ENCODE results near the gene CADM2. TPM values are rescaled to one million over a fixed set of nuclear protein-coding genes. Genes with fewer than 3 reads are reported as not detected.

CADM2 gene
- total and polyA plus RNA-seq, 2 donors (not counting 3 experiments of a cell fraction or from before 2014, with no cell fraction given): not detected

DNA sequence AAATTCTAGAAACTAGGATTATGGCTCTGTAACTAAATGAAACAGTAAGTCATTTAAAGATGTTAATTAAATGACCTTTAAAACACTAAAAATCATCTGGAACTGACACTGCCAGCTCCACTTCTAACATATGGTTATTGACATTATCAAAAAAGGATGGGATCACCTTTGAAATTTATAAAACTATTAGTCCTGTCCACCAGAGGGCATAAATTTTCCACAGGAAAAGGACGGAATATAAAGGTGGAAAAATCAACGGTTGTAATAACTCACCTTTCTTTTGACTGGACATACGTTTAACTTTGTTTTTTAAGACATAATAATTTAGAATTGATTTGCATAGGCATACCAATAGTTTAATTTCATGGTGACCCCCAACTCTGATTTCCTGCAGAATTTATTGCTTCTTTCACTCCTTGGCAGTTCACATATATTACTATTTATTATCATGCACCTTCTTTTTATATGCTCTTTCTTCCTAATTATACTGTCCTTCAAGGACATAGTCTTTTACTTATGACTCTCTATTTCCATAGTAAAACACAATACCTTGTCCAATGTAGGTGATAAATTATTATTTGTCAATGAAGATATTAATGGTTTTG lies 345.7 kb downstream of the CADM2 start:
- POLR2A ChIA-PET: no interaction called here
- BruUV-seq (replicated peaks): no TSS peak
- dilution Hi-C loops (cut with MboI; ENCODE audit: extremely low pct_ligation_motif_present, low sequenced_read_pairs): no loop called here

DNA sequence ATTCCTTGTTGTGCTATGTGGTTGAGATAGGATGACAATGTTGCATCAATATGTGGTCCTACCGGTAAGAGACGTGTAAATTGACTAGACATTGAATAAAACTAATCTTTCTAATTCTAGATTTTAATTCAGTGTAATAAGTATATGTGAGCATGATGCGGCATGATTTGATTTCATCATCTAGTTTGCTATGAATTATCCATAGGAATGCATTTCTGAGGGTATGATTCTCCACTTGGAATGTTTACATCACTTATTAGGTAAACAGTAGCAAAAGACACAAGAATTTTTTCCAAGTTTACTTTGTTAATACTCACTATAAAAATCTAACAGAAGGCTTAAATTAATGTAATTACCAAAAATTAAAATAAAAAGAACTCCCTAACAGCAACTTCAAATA lies 353.5 kb downstream of the CADM2 start:
- ChIA-PET CTCF (no interaction called here), POLR2A (no interaction called here)
- Histone ChIP-seq H2AFZ (ENCODE audit: low read depth, low read length) (no peak overlapping the region), H3K27ac (ENCODE audit: insufficient read depth, low read depth, low read length) (no peak overlapping the region), H3K4me3 (replicated peaks in 1 of 3; ENCODE audit: insufficient read depth in 1 of 3, low read depth in 1 of 3, low read length in 3 of 3) (no peak overlapping the region), H3K9me3 (replicated peaks; ENCODE audit: control insufficient read depth, insufficient read depth, low read length) (no peaks in the 10 kb centered on the region), H3K79me2 (ENCODE audit: control insufficient read depth, insufficient read depth, low read length) (no peaks in the 10 kb centered on the region), H3K9ac (replicated peaks; ENCODE audit: extremely low read depth, insufficient read depth, low read length) (no peak overlapping the region), H3K36me3 (ENCODE audit: control insufficient read depth in 2 of 2, extremely low read depth in 1 of 2, insufficient read depth in 2 of 2, low read length in 2 of 2) (no peaks in the 10 kb centered on the region), H3K4me1 (ENCODE audit: control insufficient read depth, extremely low read depth, insufficient read depth, low read length) (no peaks in the 10 kb centered on the region), H3K9me1 (replicated peaks; ENCODE audit: control insufficient read depth, extremely low read depth, insufficient read depth, low read length) (no peaks in the 10 kb centered on the region), H3K4me2 (ENCODE audit: insufficient read depth, low read length) (no peak overlapping the region), H4K20me1 (replicated peaks; ENCODE audit: control insufficient read depth, extremely low read depth, insufficient read depth, low read length) (no peaks in the 10 kb centered on the region), H3K27me3 (ENCODE audit: control insufficient read depth in 2 of 2, insufficient read depth in 2 of 2, low read length in 2 of 2) (no peaks in the 10 kb centered on the region)
- no peak for DNase-seq (ENCODE audit: low read depth, low spot score)
- no peak for FAIRE-seq
- BruUV-seq (replicated peaks): no TSS peak
- TF ChIP-seq JUN (IDR thresholded peaks at IDR 0.05; ENCODE audit: borderline replicate concordance, insufficient read depth, insufficient read length, low read depth): no peak
- TF ChIP-seq POLR2A (IDR thresholded peaks at IDR 0.05; ENCODE audit: low read depth, low read length): no peak
- no peak for TF ChIP-seq FOS (IDR thresholded peaks at IDR 0.05; ENCODE audit: borderline replicate concordance, insufficient read depth, low read length)
- TF ChIP-seq GATA2 (IDR thresholded peaks at IDR 0.05; ENCODE audit: insufficient read depth, insufficient read length, low read depth, low read length): no peak
- TF ChIP-seq, protein P1, sequence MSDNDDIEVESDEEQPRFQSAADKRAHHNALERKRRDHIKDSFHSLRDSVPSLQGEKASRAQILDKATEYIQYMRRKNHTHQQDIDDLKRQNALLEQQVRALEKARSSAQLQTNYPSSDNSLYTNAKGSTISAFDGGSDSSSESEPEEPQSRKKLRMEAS (IDR thresholded peaks at IDR 0.05; ENCODE audit: insufficient read depth, insufficient read length): no peak
- no peak for TF ChIP-seq POLR2AphosphoS5 (IDR thresholded peaks at IDR 0.05; ENCODE audit: insufficient read depth, low read depth, low read length)
- TF ChIP-seq, protein P2, sequence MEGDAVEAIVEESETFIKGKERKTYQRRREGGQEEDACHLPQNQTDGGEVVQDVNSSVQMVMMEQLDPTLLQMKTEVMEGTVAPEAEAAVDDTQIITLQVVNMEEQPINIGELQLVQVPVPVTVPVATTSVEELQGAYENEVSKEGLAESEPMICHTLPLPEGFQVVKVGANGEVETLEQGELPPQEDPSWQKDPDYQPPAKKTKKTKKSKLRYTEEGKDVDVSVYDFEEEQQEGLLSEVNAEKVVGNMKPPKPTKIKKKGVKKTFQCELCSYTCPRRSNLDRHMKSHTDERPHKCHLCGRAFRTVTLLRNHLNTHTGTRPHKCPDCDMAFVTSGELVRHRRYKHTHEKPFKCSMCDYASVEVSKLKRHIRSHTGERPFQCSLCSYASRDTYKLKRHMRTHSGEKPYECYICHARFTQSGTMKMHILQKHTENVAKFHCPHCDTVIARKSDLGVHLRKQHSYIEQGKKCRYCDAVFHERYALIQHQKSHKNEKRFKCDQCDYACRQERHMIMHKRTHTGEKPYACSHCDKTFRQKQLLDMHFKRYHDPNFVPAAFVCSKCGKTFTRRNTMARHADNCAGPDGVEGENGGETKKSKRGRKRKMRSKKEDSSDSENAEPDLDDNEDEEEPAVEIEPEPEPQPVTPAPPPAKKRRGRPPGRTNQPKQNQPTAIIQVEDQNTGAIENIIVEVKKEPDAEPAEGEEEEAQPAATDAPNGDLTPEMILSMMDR (IDR thresholded peaks at IDR 0.05; ENCODE audit: extremely low read depth in 1 of 2, insufficient read depth in 1 of 2, low read depth in 1 of 2, low read length in 2 of 2): no peak
- dilution Hi-C loops (cut with MboI; ENCODE audit: extremely low pct_ligation_motif_present, low sequenced_read_pairs) (no loop called here), intact Hi-C loops (cut with micrococcal nuclease) (no loop called here)

More for the DNA sequence above, 345.7 kb downstream of the CADM2 start:
- intact Hi-C loops (cut with micrococcal nuclease): loop anchor here (5.0 kb wide), 1 partner anchor 498 kb away; no protein-coding TSS in a partner anchor
- Histone ChIP-seq H3K4me1 (ENCODE audit: control insufficient read depth, extremely low read depth, insufficient read depth, low read length) (no peaks in the 10 kb centered on the region), H3K27me3 (ENCODE audit: control insufficient read depth in 2 of 2, insufficient read depth in 2 of 2, low read length in 2 of 2) (no peaks in the 10 kb centered on the region), H3K4me3 (replicated peaks in 1 of 3; ENCODE audit: insufficient read depth in 1 of 3, low read depth in 1 of 3, low read length in 3 of 3) (no peak overlapping the region), H3K9me3 (replicated peaks; ENCODE audit: control insufficient read depth, insufficient read depth, low read length) (no peaks in the 10 kb centered on the region), H3K9ac (replicated peaks; ENCODE audit: extremely low read depth, insufficient read depth, low read length) (no peak overlapping the region), H3K79me2 (ENCODE audit: control insufficient read depth, insufficient read depth, low read length) (no peaks in the 10 kb centered on the region), H4K20me1 (replicated peaks; ENCODE audit: control insufficient read depth, extremely low read depth, insufficient read depth, low read length) (no peaks in the 10 kb centered on the region), H3K36me3 (ENCODE audit: control insufficient read depth in 2 of 2, extremely low read depth in 1 of 2, insufficient read depth in 2 of 2, low read length in 2 of 2) (no peaks in the 10 kb centered on the region), H2AFZ (ENCODE audit: low read depth, low read length) (no peak overlapping the region), H3K4me2 (ENCODE audit: insufficient read depth, low read length) (no peak overlapping the region), H3K9me1 (replicated peaks; ENCODE audit: control insufficient read depth, extremely low read depth, insufficient read depth, low read length) (no peaks in the 10 kb centered on the region), H3K27ac (ENCODE audit: insufficient read depth, low read depth, low read length) (no peak overlapping the region)
- CTCF ChIA-PET: no interaction called here
- no peak for TF ChIP-seq FOS (IDR thresholded peaks at IDR 0.05; ENCODE audit: borderline replicate concordance, insufficient read depth, low read length)
- no peak for TF ChIP-seq JUN (IDR thresholded peaks at IDR 0.05; ENCODE audit: borderline replicate concordance, insufficient read depth, insufficient read length, low read depth)
- no peak for DNase-seq (ENCODE audit: low read depth, low spot score)
- no peak for FAIRE-seq
